B cell (primary cell): Measurements from ENCODE around the gene GRK5.

Experiments used
- CTCF ChIP-seq: fragments of 200-600 bp; IDR thresholded peaks from one replicate; pipeline ENCODE4 v1.8.0; 2022; ENCODE audit warnings: antibody characterized with exemption, mild to moderate bottlenecking
- EZH2 ChIP-seq: IDR thresholded peaks from 2 replicates; pipeline ENCODE4 v1.6.1; 2012; ENCODE audit warnings: borderline replicate concordance, low read depth, mild to moderate bottlenecking, moderate library complexity, low read length; ENCODE audit not compliant: insufficient read depth, poor library complexity, severe bottlenecking

GRCh38 chr10:119211176-119211575, 3.8 kb downstream of the GRK5 start:
- no peak for TF ChIP-seq CTCF
- no peak for TF ChIP-seq EZH2
